ENCODE measurements around the gene EBF3. TPM values are rescaled to one million over a fixed set of nuclear protein-coding genes. Genes with fewer than 3 reads are reported as not detected.

Gene EBF3
- total RNA-seq, 1 experiment from 2014 or later = 0.22 TPM

- Histone ChIP-seq H3K14ac (ENCODE audit: insufficient read depth, low read length) (no peak overlapping the region), H2BK5ac (ENCODE audit: insufficient read length, low read length) (no peak overlapping the region), H3K18ac (ENCODE audit: insufficient read length, low read depth, low read length) (no peak overlapping the region), H4K91ac (ENCODE audit: insufficient read length, low read depth, low read length) (no peak overlapping the region), H3K27ac (ENCODE audit: insufficient read length, low read depth, low read length) (no peak overlapping the region), H3K23me2 (ENCODE audit: insufficient read length, low read depth, low read length, poor library complexity, severe bottlenecking) (no peaks in the 10 kb centered on the region), H3T11ph (ENCODE audit: low read length) (no peak overlapping the region), H3K4ac (ENCODE audit: low read depth, low read length) (no peak overlapping the region), H4K8ac (replicated peaks; ENCODE audit: insufficient read length, low read depth, low read length) (no peak overlapping the region), H3K4me2 (ENCODE audit: insufficient read depth, insufficient read length, low read length) (peak overlapping the region; percentile 36), H3K23ac (ENCODE audit: insufficient read length, low read depth, low read length) (no peak overlapping the region), H2BK20ac (ENCODE audit: low read depth, low read length, poor library complexity, severe bottlenecking) (no peak overlapping the region), H4K5ac (ENCODE audit: insufficient read length, low read depth, low read length) (no peak overlapping the region), H3K9me3 (ENCODE audit: control insufficient read depth, low read depth, low read length) (no peaks in the 10 kb centered on the region), H3K79me1 (ENCODE audit: insufficient read depth, low read depth, low read length, poor library complexity, severe bottlenecking) (no peaks in the 10 kb centered on the region), H3K27me3 (ENCODE audit: insufficient read depth, low read length) (peaks cover 4% of the 10 kb centered on the region; the same call in 1 of the 2 replicates), H3K9ac (ENCODE audit: extremely low read depth, insufficient read length, low read length) (no peak overlapping the region), H2BK120ac (ENCODE audit: low read depth, low read length, poor library complexity, severe bottlenecking) (no peak overlapping the region), H4K20me1 (ENCODE audit: control insufficient read depth, insufficient read depth, insufficient read length) (no peaks in the 10 kb centered on the region), H3K79me2 (ENCODE audit: insufficient read depth, low read length) (no peaks in the 10 kb centered on the region), H2AFZ (ENCODE audit: low read length) (no peak overlapping the region), H3K56ac (ENCODE audit: insufficient read length, low read depth, low read length) (no peak overlapping the region), H2BK12ac (ENCODE audit: insufficient read length, low read depth, low read length) (no peak overlapping the region), H2AK5ac (ENCODE audit: insufficient read length, low read length) (no peak overlapping the region), H2BK15ac (ENCODE audit: low read depth, low read length) (no peak overlapping the region), H3K4me1 (ENCODE audit: insufficient read depth, low read length) (no peaks in the 10 kb centered on the region)
- H3K27me3 Mint-ChIP-seq (ENCODE audit: low read depth) = peaks cover 50% of the 10 kb centered on the region
- TF ChIP-seq CTCF (conservative IDR thresholded peaks at IDR 0.05) = no peak
- H3K9me3 Mint-ChIP-seq = no peaks in the 10 kb centered on the region; a peak in 2 of 5 replicates
- no CpG with 5 or more reads among the region's 9 CpGs for WGBS (ENCODE audit: extremely low coverage, insufficient read length, low lambda C conversion rate)
- H3K4me1 Mint-ChIP-seq = peaks cover 10 to 21% of the 10 kb centered on the region in 2 experiments
- DNase-seq = no peak
- no peaks in the 10 kb centered on the region for H3K36me3 Mint-ChIP-seq (ENCODE audit: insufficient read depth in 1 of 3, low read depth in 3 of 3)
- no peak overlapping the region for H3K27ac Mint-ChIP-seq
- no peak overlapping the region for H3K4me3 Mint-ChIP-seq
Measured at GRCh38 chr10:129949411-129949810, 14.7 kb downstream of the EBF3 start.
